NCI-H2081 treated with DMSO at 0.1 percent for 48 hours (cell line): ENCODE measurements around the gene WDR7.

ENCODE experiments used
- DNase-seq: peaks from one replicate; lab custom pipeline; 2025; lab: John Stamatoyannopoulos, UW

WDR7 gene

DNA sequence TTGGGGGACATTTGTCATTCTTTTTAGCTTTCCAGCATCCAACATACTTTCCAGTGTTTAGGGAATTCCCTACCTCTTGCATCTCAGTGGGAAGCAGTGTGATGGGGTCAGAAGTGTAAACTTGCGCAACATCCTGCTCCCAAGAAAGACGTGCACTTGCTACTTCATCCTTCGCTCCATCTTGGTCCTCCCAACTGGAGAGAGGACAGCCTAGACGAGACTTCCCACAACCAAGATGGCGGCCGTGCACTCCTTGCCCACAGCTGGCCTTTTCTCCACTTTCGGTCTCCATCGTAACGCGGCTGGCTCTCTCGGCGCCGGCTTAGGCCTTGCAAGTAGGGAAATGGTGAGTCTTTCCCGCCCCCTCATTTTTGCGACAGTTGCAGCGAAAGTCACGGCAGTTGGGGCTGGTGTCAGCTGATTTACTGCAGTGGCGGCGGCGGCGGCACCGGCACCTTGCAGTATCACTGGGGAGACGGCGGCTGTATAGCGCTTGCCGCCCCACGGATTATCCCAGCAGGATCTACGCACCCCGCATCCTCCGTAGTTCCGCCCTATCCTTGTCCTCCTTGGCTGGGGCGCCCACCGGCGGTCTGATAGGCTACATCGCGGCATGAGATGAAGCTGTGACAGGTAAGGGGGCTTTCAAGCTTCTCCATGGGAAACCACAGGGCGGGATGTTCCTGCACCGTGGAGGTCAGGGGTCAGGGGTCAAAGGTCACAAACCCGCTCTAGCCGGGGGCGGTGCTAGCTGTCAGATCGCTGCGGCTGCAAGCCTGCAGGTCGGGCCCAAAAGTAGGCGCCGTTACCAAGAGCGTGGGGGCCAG lies at the start of gene WDR7:
Gene WDR7 (plus strand): TSS at position 416 of the 827 bp plus-strand sequence. CDS start 21,157 bp downstream, outside the sequence.
- DNase-seq = peak; percentile 60

GRCh38 chr18:56606618-56607017 lies 44.5 kb upstream of the WDR7 start:
- DNase-seq = no peak

GRCh38 chr18:56615738-56616520 lies 35.2 kb upstream of the WDR7 start:
- no peak for DNase-seq

- no peak for DNase-seq
These were observed 23.2 kb upstream of the WDR7 start for GRCh38 chr18:56627991-56628390.

GRCh38 chr18:56632070-56633022 lies 18.8 kb upstream of the WDR7 start:
- DNase-seq = no peak

DNA sequence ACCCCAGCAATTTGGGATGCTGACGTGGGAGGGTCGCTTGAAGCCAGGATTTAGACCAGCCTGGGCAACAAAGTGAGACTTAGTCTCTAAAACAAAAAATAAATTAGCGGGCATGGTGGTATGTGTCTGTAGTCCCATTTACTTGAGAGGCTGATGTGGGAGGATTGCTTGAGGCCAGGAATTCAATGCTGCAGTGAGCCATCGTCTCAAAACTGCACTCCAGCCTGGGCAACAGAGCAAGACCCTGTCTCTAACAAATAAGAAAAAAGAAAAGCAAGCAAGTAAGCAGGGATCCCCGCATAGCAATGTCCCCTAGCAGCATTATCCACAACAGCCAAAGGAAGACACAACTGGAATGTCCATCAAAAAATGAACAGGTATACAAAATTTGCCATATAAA lies 16.2 kb upstream of the WDR7 start:
- no peak for DNase-seq

DNA sequence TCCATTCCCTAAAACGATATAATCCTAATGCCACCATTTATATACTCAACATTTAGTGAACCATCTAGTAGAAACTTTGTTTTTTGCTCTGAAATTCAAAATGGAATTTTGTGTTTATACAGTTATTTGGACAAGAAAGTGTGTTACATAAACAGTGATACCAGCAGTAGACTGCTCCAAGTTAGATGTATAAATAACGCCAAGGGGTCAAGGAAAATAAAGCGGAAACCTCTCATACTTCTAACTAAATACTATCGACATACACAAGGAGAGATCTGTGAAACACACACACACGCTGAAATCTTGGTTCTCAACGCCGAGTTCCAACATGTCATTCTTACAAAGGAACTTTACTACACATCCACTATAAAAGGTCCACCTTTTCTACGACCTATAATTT lies 14.0 kb upstream of the WDR7 start:
- DNase-seq = no peak

- no peak for DNase-seq
These were observed 13.4 kb upstream of the WDR7 start for GRCh38 chr18:56637711-56638231.

GRCh38 chr18:56638232-56639103 lies 12.7 kb upstream of the WDR7 start, which contains the start of gene TXNL1:
Gene TXNL1, minus strand, starts transcription at chr18:56638592. Its CDS starts 152 bp downstream, at chr18:56638440.
- DNase-seq = peak; percentile 77

GRCh38 chr18:56639104-56639381 lies 12.1 kb upstream of the WDR7 start:
- no peak for DNase-seq

DNA sequence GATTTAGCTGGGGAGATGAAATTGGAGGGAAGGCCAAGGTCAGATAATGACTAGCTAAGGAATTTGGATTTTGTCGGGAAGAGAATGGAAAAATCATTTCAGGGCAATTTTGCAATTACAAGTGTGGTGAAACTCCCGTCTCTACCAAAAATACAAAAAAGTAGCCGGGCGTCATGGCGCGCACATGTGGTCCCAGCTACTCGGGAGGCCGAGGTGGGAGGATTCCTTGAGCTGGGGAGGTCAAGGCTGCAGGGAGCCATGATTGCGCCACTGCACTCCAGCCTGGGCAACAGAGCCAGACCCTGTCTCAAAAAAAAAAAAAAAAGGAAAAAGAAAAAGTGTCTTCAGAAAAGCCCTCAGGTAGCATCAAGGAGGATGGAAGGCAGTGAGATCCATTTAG lies 11.6 kb upstream of the WDR7 start:
- DNase-seq = no peak

DNA sequence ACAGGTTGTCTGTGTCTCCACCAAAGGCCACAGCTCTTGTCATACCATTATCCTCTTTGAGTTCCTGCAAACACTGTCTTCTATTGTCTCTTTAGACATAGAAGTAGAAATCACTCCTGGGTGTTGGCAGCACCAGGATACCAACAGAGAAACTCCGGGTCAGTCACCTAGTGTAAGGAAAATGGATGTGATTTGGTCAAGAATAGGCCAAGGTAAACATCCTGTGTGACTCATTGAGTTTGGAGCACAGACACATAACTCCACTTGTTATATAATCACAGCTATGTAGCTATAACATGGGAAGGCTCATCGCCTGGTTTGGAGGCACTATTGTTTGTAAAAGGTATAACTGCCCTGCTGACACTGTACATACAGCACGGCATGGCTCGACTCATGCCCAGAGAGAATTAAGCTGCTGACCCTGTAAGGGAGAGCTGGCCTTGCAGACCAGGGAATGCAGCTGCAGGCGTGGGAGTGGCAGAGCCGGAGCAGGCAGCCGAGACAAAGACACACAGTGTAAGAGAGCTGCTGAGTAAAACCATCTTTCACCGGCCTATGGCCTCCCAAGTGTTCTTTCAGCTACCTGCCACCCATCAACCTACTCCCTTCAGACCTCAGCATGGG lies 9.3 kb upstream of the WDR7 start:
- no peak for DNase-seq

DNA sequence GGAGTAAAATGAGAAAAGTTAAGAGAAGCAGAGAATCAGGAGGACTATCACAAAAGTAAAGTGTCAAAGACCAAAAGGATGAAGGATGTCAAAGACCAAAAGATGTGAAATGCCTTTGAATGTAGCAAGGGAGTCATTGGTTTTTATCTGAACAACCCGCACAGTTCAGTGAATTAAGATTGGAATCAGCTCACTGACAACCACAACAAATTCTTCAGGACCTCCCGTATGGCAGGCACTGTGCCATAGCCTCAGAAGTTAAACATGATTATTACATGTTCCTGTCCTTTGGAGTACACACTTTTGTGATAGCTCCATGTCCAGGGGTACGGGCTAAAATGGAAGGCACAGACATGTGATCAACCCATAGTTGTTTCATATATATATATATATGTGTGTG lies 7.8 kb upstream of the WDR7 start:
- no peak for DNase-seq

GRCh38 chr18:56645415-56646016 lies 5.6 kb upstream of the WDR7 start:
- no peak for DNase-seq

- DNase-seq = no peak
These were observed 4.1 kb upstream of the WDR7 start for GRCh38 chr18:56647071-56647470.

- DNase-seq = no peak
These were observed 2.9 kb upstream of the WDR7 start for GRCh38 chr18:56647951-56648893.

GRCh38 chr18:56649996-56650395 lies 1.2 kb upstream of the WDR7 start:
- no peak for DNase-seq

DNA sequence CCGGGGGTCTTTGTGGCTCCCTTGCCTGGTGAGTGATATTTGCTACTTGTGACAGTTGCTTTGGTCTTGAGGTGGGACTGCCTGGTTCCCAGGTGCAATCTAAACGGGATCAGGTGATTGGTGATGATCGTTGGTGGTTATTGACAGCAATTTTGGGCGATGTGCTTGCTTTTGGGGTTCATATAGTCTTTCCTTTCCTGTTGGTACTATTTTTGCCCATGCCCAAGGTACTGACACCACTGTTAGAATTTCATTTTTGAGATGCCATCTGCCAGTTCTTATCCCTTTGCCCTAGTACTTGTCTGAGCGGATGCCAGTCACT lies 573 bp downstream of the WDR7 start:
- no peak for DNase-seq

GRCh38 chr18:56652802-56653201 lies 1.6 kb downstream of the WDR7 start:
- no peak for DNase-seq
